ENCODE results near the gene NTSR1. TPM values are rescaled to one million over a fixed set of nuclear protein-coding genes. Genes with fewer than 3 reads are reported as not detected.
A peak's percentile ranks its signal among the peaks of the same experiment; 100 is the strongest.

Gene NTSR1
- total RNA-seq, 1 experiment from 2014 or later = 7.8 TPM

- Histone ChIP-seq H3K4me1 (ENCODE audit: insufficient read depth, low read length) (peaks cover 13% of the 10 kb centered on the region; the same call in 1 of the 2 replicates), H4K20me1 (ENCODE audit: low read length) (no peaks in the 10 kb centered on the region), H3K79me2 (ENCODE audit: low read length) (no peaks in the 10 kb centered on the region), H3F3A (ENCODE audit: low read length, unreplicated experiment) (peaks cover 3% of the 10 kb centered on the region), H3K27me3 (ENCODE audit: low read length) (no peaks in the 10 kb centered on the region), H3K27ac (ENCODE audit: low read length) (peak overlapping the region; percentile 48), H3K4me2 (ENCODE audit: low read length) (no peak overlapping the region), H3K9ac (ENCODE audit: low read length) (no peak overlapping the region), H3K9me2 (replicated peaks; ENCODE audit: low read length) (no peaks in the 10 kb centered on the region), H2AFZ (ENCODE audit: low read length) (no peak overlapping the region), H3K9me3 (ENCODE audit: low read length) (no peaks in the 10 kb centered on the region), H3K4me3 (ENCODE audit: low read length) (no peak overlapping the region), H3K36me3 (ENCODE audit: low read depth, low read length) (peaks cover 48% of the 10 kb centered on the region)
- POLR2A ChIA-PET (ENCODE audit: unreplicated experiment) = no interaction called here
- intact Hi-C loops (cut with micrococcal nuclease) = loop anchor here (1.0 kb wide), 1 partner anchor 124 kb away; no protein-coding TSS in a partner anchor
- TF ChIP-seq EZH2 (IDR thresholded peaks at IDR 0.05; ENCODE audit: low read length, unreplicated experiment) = no peak
- no peak for TF ChIP-seq EZH2phosphoT487 (IDR thresholded peaks at IDR 0.05; ENCODE audit: borderline replicate concordance, low read length)
- TF ChIP-seq CTCF (conservative IDR thresholded peaks at IDR 0.05; ENCODE audit: low read depth, low read length) = no peak
- CTCF ChIA-PET = no interaction called here
- ATAC-seq = no peak
- no peak for DNase-seq
- BruUV-seq (replicated peaks) = TSS peak; percentile 2
These were observed 40.9 kb upstream of the NTSR1 start for GRCh38 chr20:62667530-62668440.

GRCh38 chr20:62668441-62669027 is 40.1 kb upstream of the NTSR1 start:
- ChIA-PET CTCF (no interaction called here), POLR2A (ENCODE audit: unreplicated experiment) (no interaction called here)
- Histone ChIP-seq H3K9ac (ENCODE audit: low read length) (no peak overlapping the region), H2AFZ (ENCODE audit: low read length) (no peak overlapping the region), H3K4me3 (ENCODE audit: low read length) (no peak overlapping the region), H3K27ac (ENCODE audit: low read length) (no peak overlapping the region), H3K4me1 (ENCODE audit: insufficient read depth, low read length) (peaks cover 13% of the 10 kb centered on the region; the same call in 1 of the 2 replicates), H3K9me2 (replicated peaks; ENCODE audit: low read length) (no peaks in the 10 kb centered on the region), H3K36me3 (ENCODE audit: low read depth, low read length) (peaks cover 41% of the 10 kb centered on the region), H3F3A (ENCODE audit: low read length, unreplicated experiment) (no peaks in the 10 kb centered on the region), H3K4me2 (ENCODE audit: low read length) (no peak overlapping the region), H3K79me2 (ENCODE audit: low read length) (no peaks in the 10 kb centered on the region), H4K20me1 (ENCODE audit: low read length) (no peaks in the 10 kb centered on the region), H3K27me3 (ENCODE audit: low read length) (no peaks in the 10 kb centered on the region), H3K9me3 (ENCODE audit: low read length) (no peaks in the 10 kb centered on the region)
- ATAC-seq (peak; percentile 12), DNase-seq (peak; percentile 78)
- intact Hi-C loops (cut with micrococcal nuclease) = loop anchor here (1.0 kb wide), 1 partner anchor 123 kb away; no protein-coding TSS in a partner anchor
- TF ChIP-seq EZH2phosphoT487 (IDR thresholded peaks at IDR 0.05; ENCODE audit: borderline replicate concordance, low read length) = no peak
- TF ChIP-seq EZH2 (IDR thresholded peaks at IDR 0.05; ENCODE audit: low read length, unreplicated experiment) = no peak
- peak; percentile 85 for TF ChIP-seq CTCF (conservative IDR thresholded peaks at IDR 0.05; ENCODE audit: low read depth, low read length)
- no TSS peak for BruUV-seq (replicated peaks)
